Cardiac fibroblast (primary cell): ENCODE measurements around the gene POLR2L.

Experiments
- DNase-seq, 2 donors: peaks; one replicate each; pipeline versions ENCODE4 v3.0.0 to v3.0.0-alpha.2; 2010; ENCODE audit warnings: low read depth in 2 of 2
- H3K4me3 ChIP-seq, 2 donors: replicated peaks in 1 of 2; 1 replicate in 1 of 2; 2 replicates in 1 of 2; pipeline ENCODE4 v1.5.1; 2011; ENCODE audit warnings: low read depth in 2 of 2, low read length in 2 of 2, mild to moderate bottlenecking in 2 of 2, moderate library complexity in 1 of 2
- CTCF ChIP-seq: IDR thresholded peaks from one replicate; pipeline ENCODE4 v1.5.1; 2011; ENCODE audit warnings: low read depth, mild to moderate bottlenecking, low read length, inconsistent platforms

Gene POLR2L

GRCh38 chr11:802018-802617 is 40.2 kb downstream of the POLR2L start:
- H3K4me3 ChIP-seq, result no peak overlapping the region
- TF ChIP-seq CTCF, result no peak

GRCh38 chr11:801097-801780 is 41.1 kb downstream of the POLR2L start:
- no peak for DNase-seq
- H3K4me3 ChIP-seq, result no peak overlapping the region
- no peak for TF ChIP-seq CTCF

More at GRCh38 chr11:802018-802617, 40.2 kb downstream of the POLR2L start:
- DNase-seq, result no peak

GRCh38 chr11:800473-800872 is 41.9 kb downstream of the POLR2L start:
- DNase-seq, result no peak
- TF ChIP-seq CTCF, result no peak
- no peak overlapping the region for H3K4me3 ChIP-seq

GRCh38 chr11:799641-800316 is 42.5 kb downstream of the POLR2L start:
- DNase-seq, result no peak
- no peak for TF ChIP-seq CTCF
- H3K4me3 ChIP-seq, result no peak overlapping the region

GRCh38 chr11:798093-798713 is 44.1 kb downstream of the POLR2L start, which contains the start of gene SLC25A22:
SLC25A22 (minus strand) TSS chr11:798281; CDS start chr11:795006, 3,275 bp downstream.
- H3K4me3 ChIP-seq, result peak within 1 kb of the TSS; percentile 69 to 77
- peak; percentile 38 for TF ChIP-seq CTCF
- DNase-seq, result peak; percentile 67 to 75

GRCh38 chr11:797296-798092 is 44.8 kb downstream of the POLR2L start:
- peak; percentile 77 to 82 for DNase-seq
- TF ChIP-seq CTCF, result no peak
- peak overlapping the region; percentile 69 to 77 for H3K4me3 ChIP-seq
